Left renal pelvis (tissue), 4 donors: ENCODE results near the gene F2RL1. TPM values are rescaled to one million over a fixed set of nuclear protein-coding genes. Genes with fewer than 3 reads are reported as not detected.
"Not testable (repeated sequence)": the region's sequence is repeated elsewhere in the genome, so short reads cannot be mapped to it uniquely, and the experiment has no call there.

Experiments
- DNase-seq, 4 donors: peaks; one replicate each; pipeline ENCODE4 v3.0.0-alpha.2; 2013; ENCODE audit warnings: low read depth in 4 of 4, low spot score in 3 of 4
- polyA plus RNA-seq, 4 donors: library from polyadenylated mRNA; unstranded; fragments of 120-200 nt; gene quantifications; one replicate each; pipeline ENCODE4 v1.2.1, GENCODE V29; 2013; ENCODE audit not compliant: insufficient read length in 4 of 4

The F2RL1 gene
- 10 to 100 TPM in 3 of 4 donors, 1 to 10 TPM in 1; 1.0 to 37.8 (median 33.2) TPM for polyA plus RNA-seq

DNA sequence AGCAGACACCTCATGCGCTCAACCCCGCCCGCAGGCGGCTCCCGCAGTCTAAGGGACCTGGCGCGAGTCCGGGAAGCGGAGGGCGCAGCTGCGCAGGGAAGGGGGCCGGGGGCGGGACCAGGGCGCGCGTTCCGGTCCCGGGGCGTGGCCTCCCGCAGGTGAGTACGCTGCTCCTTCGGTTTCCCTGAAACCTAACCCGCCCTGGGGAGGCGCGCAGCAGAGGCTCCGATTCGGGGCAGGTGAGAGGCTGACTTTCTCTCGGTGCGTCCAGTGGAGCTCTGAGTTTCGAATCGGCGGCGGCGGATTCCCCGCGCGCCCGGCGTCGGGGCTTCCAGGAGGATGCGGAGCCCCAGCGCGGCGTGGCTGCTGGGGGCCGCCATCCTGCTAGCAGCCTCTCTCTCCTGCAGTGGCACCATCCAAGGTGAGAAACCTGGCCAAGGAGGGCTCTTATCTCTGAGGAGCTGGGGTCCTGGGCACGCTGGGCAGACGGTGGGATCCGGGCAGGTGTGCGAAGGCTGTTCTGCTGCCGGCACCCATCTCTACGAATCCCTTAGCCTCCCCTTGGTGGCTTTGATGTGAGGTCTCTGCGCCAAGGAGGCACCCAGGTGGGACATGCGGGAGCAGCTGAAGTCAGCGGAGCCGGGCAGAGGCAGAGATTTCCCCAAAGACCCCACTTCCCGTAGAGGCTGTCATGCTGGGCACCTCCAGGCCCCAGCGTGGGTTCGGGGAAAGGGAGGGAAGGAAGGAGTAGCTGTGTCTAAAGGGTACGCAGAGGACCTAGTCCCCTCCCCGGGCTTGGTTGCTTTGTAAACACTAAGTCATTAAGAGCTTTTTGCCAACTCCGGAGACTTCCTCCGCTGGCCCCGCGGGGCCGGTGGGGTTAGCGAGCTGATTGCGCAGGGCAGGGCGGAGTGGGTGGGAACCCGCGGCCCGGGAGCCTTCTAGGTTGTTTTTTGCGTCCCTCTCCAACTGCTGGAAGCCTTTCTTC is at the start of gene F2RL1:
Gene F2RL1, plus strand, starts transcription at position 187 of the 988 bp plus-strand sequence. Its CDS starts 153 bp downstream, at position 340.
- DNase-seq, result peak in 3 of 4 donors; percentile 53 to 76 (median 67)

- DNase-seq, result not testable (repeated sequence)
Observed at GRCh38 chr5:76771041-76771440, 47.8 kb upstream of the F2RL1 start.

- DNase-seq, result no peak
Observed at GRCh38 chr5:76771705-76772405, 47.0 kb upstream of the F2RL1 start.

GRCh38 chr5:76775921-76776320 is 42.9 kb upstream of the F2RL1 start:
- DNase-seq, result no peak

- no peak for DNase-seq
Observed at GRCh38 chr5:76776391-76776790, 42.4 kb upstream of the F2RL1 start.

DNA sequence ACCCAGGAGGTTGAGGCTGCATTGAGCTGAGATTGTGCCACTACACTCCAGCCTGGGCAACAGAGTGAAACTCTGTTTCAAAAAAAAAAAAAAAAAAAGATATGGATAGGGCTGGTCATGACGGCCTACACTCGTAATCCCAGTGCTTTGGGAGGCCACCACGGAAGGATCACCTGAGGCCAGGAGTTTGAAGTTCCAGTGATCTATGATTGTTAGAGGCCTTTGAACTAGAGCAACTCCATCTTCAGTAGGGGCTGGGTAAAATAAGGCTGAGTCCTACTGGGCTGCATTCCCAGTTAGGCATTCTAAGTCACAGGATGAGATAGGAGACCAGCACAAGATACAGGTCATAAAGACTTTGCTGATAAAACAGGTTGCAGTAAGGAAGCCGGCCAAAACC is 38.2 kb upstream of the F2RL1 start:
- DNase-seq, result not testable (repeated sequence)

- no peak for DNase-seq
Observed at GRCh38 chr5:76781775-76782174, 37.1 kb upstream of the F2RL1 start.

DNA sequence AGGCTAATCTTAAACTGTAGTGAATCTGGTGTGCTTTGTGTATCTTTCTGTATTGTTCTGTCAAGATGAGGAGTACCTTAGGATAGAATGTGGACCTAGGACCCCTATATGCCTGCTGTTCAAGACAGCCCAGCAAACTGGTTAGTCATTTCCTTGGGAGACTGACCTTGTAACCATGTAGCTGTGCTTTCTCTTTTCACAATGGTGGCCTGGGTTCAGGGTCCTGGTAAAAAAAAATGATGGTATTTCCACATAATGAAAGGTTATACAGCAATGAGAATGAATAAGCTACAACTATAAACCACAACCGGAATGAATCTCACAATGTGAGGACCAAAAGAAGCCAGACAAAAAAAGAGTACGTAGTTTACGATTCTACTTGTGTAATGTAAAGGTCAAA is 36.4 kb upstream of the F2RL1 start:
- DNase-seq, result no peak

DNA sequence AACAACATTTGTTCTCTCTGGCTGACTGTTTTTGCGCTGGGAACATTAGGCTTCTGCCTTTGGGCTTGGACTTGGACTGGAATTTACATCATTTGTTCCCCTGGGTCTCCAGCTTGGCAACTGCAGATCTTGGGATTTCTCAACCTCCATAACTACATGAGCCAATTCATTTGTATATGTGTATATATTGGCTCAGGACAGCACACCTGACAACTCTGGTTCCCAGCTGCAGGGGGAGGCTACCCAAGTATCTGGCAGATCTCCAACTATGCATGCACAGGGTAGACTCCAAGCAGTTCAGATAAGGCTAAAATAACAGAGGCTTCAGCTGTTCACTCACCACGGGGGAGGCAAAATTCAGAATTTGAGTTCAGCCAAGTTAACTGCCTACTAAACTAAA is 31.6 kb upstream of the F2RL1 start:
- DNase-seq, result no peak

GRCh38 chr5:76788362-76788761 is 30.5 kb upstream of the F2RL1 start:
- DNase-seq, result no peak

DNA sequence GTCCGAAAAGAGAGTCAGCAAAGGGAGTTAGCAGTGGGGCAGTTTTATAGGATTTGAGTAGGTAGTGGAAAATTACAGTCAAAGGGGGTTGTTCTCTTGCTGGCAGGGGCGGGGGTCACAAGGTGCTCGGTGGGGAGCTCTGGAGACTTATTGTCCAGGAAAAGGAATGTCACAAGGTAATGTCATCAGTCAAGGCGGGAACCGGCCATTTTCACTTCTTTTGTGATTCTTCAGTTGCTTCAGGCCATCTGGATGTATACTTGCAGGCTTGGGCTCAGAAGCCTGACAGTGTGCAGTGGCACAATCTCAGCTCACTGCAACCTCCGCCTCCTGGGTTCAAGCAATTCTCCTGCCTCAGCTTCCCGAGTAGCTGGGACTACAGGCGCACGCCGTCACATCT is 29.6 kb upstream of the F2RL1 start:
- not testable (repeated sequence) for DNase-seq

DNA sequence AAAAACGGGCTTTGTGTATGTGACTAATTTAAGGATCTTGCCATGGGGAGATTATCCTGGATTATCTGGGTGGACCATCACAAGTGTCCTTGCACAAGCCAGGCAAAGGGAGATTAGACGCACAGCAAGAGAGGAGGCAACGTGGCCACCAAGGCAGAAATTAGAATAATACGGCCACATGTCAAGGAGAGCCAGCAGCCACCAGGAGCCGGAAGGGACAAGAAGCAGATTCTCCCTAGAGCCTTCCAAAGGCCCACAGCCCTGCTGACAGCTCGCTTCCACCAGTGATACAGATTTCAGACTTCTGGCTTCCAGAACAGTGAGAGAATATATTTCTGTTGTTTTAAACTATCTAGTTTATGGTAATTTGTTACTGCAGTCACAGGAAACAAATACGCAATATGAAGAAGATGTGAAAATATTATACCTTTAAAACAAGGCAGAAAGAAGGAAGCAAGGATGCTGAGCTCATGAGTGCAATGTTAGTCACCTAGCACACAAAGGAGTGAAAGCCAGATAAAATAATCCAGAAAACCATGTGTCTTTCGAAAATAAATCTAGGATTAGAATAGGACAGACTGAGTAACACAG is 28.7 kb upstream of the F2RL1 start:
- DNase-seq, result no peak

- no peak for DNase-seq
Observed at GRCh38 chr5:76790632-76791290, 28.1 kb upstream of the F2RL1 start.

DNA sequence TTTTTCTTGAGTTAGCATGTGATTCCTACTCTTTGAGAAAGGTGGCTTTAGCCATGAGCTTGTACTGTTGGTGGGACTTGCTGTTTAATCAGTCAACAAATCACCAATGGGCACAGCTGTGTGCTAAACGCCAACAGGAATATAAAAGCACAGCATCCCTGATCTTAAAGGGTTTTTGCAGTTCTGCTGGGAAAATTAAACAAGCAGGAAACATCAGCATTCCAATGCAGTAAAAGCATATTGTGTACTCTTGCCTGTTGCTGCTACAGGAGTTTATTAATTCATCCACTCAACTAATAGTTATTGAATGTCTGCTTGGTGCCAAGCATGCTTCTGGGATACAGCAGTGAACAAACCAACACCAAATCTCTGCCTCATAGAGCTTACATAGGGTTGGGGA is 27.4 kb upstream of the F2RL1 start:
- DNase-seq, result no peak

GRCh38 chr5:76794871-76795270 is 24.0 kb upstream of the F2RL1 start:
- no peak for DNase-seq

- DNase-seq, result no peak
Observed at GRCh38 chr5:76799588-76799987, 19.2 kb upstream of the F2RL1 start.

DNA sequence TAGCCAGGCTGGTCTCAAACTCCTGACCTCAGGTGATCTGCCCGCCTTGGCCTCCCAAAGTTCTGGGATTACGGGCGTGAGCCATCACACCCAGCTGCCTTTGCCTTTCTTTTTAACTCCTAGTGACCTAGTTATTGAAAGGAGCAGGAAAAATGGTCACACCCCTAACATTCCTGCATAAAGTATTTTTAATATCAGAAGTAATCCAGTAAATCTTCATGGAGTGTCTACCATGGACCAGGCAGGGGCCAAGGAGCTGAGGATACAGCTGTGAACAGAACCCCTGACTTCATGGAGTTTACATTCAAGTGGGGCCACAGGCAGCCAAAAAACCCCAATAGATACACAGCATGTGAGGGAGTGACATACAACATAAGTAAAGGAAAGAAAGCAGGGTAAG is 18.3 kb upstream of the F2RL1 start:
- no peak for DNase-seq

DNA sequence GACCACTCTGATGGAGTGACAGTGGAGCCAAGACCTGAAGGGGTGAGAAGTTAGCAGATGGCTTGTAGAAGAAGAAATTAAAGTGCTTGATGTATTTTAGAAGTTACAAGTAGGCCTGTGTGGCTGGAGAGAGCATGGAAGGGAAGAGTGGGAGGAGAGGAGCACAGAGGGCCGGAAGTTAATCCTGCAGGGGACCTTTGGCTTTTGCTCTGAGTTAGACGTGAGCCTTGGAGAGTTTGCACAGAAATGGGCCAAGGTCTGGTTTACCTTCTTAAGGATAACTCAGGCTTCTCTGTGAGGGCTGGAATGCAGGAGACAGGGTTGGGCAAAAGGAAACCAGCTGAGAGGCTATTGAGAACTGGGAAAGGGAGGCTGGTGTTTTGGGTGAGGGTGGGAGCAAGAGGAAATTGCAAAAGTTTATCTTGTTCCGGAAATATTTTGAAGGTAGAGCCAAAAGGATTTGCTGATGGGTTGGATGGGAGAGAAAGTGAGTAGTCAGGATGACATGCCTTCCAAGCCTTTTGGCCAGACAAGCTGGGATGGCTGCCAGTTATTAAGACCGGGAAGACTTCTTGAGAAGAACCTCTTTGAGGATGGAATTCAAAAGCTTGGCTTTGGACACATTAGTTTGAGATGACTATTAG is 17.5 kb upstream of the F2RL1 start:
- no peak for DNase-seq

DNA sequence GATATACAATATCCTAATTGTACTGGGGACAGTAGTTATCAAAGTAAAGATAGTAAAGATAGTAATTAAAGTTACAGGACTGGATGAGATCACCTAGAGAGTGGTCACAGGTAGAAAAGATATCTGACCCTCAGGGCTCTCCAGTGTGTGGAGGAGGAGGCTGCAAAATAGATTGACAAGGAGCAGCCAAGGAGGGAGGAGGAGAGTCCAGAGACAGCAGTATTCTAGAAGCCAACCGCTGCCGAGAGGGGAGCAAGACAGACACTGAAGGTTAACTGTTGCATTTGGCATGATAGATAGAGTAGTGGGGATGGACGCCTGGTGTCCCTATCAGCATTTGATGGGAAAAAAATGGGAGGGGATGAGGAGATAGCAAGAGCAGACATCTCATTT is 17.0 kb upstream of the F2RL1 start:
- no peak for DNase-seq

DNA sequence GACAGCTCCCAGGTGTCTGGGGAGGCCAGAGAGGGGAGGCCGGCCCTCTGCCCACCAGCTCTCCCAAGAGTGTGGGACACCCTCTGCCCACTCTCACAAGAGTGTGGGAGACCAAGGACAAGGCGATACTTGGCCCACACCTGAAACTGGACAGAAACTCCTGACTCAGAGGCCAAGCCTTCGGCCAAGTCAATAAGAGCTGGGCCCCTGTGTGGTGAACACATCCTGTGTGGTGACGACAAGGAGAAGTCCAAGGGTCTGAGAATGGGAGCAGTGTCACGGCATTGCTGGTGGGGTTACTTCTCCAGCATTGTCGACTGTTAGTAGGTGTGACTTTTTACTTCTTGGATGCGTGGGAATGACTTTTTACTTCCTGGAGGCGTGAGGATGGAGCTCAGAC is 14.6 kb upstream of the F2RL1 start:
- no peak for DNase-seq
